Left ventricle myocardium inferior (tissue), 1 donor: ENCODE data around the gene TARDBP. TPM values are rescaled to one million over a fixed set of nuclear protein-coding genes. Genes with fewer than 3 reads are reported as not detected.

Experiments used
- DNase-seq: peaks from one replicate; pipeline ENCODE4 v3.0.0-alpha.2; 2020
- H3K27ac ChIP-seq: fragments of 200-600 bp; replicated peaks from 2 replicates; pipeline ENCODE4 v1.8.0; 2021
- H3K27me3 ChIP-seq: fragments of 200-600 bp; 2 replicates; pipeline ENCODE4 v1.8.0; 2021; ENCODE audit warnings: low read depth
- H3K36me3 ChIP-seq: fragments of 200-600 bp; 2 replicates; pipeline ENCODE4 v1.8.0; 2021
- H3K4me1 ChIP-seq: fragments of 200-600 bp; 2 replicates; pipeline ENCODE4 v1.8.0; 2021
- H3K4me3 ChIP-seq: fragments of 200-600 bp; 2 replicates; pipeline ENCODE4 v1.8.0; 2021; ENCODE audit warnings: mild to moderate bottlenecking, moderate library complexity
- H3K9me3 ChIP-seq: fragments of 200-600 bp; replicated peaks from 2 replicates; pipeline ENCODE4 v1.8.0; 2021
- intact Hi-C: fragments of 100-400 bp; cut with micrococcal nuclease; formaldehyde crosslinking; loops from one replicate; pipeline ENCODE4 v1.11.0; 2022
- total RNA-seq: library from RNA; stranded (reverse); fragmentation: NEBNext Ultra II Directional; extraction: Animal tissue kit (Norgen Biotek cat#: 25700); gene quantifications from one replicate; pipeline ENCODE4 v1.2.1, GENCODE V29; 2021
- TF ChIP-seq, protein P1 (sequence below): fragments of 200-600 bp; IDR thresholded peaks from 2 replicates; pipeline ENCODE4 v1.8.0; 2021; ENCODE audit warnings: antibody characterized with exemption, mild to moderate bottlenecking, borderline replicate concordance
- donor health status: DM: no; HTN: yes; CAD: no; lungs with severe emphysema.

Gene TARDBP
- total RNA-seq, 1 donor from 2014 or later = 95.5 TPM

DNA sequence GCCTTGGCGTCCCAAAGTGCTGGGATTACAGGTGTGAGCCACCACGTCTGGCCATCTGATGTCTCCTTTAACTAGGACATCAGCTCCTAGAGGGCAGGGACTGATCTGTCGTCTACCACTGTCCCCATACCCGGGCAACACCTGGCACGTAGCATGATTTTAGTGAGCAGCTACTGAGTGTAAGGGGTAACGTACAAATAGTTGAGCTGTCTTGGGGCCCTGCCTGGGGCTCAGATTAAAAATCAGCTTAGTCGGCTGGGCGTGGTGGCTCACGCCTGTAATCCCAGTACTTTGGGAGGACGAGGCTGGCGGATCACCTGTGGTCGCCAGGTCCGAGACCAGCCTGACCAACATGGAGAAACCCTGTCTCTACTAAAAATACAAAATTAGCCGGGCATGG is 45.6 kb downstream of the TARDBP start:
- intact Hi-C loops = no loop called here
- H3K36me3 ChIP-seq = peaks cover 30% of the 10 kb centered on the region
- DNase-seq = no peak
- no peaks in the 10 kb centered on the region for H3K9me3 ChIP-seq
- peaks cover 31% of the 10 kb centered on the region for H3K4me1 ChIP-seq
- peaks cover 2% of the 10 kb centered on the region for H3K27me3 ChIP-seq
- H3K4me3 ChIP-seq = no peak overlapping the region
- H3K27ac ChIP-seq = no peak overlapping the region
- TF ChIP-seq, protein P1, sequence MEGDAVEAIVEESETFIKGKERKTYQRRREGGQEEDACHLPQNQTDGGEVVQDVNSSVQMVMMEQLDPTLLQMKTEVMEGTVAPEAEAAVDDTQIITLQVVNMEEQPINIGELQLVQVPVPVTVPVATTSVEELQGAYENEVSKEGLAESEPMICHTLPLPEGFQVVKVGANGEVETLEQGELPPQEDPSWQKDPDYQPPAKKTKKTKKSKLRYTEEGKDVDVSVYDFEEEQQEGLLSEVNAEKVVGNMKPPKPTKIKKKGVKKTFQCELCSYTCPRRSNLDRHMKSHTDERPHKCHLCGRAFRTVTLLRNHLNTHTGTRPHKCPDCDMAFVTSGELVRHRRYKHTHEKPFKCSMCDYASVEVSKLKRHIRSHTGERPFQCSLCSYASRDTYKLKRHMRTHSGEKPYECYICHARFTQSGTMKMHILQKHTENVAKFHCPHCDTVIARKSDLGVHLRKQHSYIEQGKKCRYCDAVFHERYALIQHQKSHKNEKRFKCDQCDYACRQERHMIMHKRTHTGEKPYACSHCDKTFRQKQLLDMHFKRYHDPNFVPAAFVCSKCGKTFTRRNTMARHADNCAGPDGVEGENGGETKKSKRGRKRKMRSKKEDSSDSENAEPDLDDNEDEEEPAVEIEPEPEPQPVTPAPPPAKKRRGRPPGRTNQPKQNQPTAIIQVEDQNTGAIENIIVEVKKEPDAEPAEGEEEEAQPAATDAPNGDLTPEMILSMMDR = no peak

- Histone ChIP-seq H3K4me1 (peaks cover 30% of the 10 kb centered on the region), H3K27me3 (no peaks in the 10 kb centered on the region), H3K4me3 (peak overlapping the region; percentile 98), H3K27ac (no peak overlapping the region), H3K9me3 (no peaks in the 10 kb centered on the region), H3K36me3 (peaks cover 30% of the 10 kb centered on the region)
- TF ChIP-seq, protein P1 = no peak
- DNase-seq = no peak
- intact Hi-C loops = no loop called here
Observed at GRCh38 chr1:11058595-11059154, 46.2 kb downstream of the TARDBP start.

- Histone ChIP-seq H3K27ac (peak overlapping the region; percentile 64), H3K4me1 (peaks cover 30% of the 10 kb centered on the region), H3K36me3 (peaks cover 31% of the 10 kb centered on the region), H3K4me3 (peak overlapping the region; percentile 98), H3K27me3 (no peaks in the 10 kb centered on the region), H3K9me3 (no peaks in the 10 kb centered on the region)
- TF ChIP-seq, protein P1 = no peak
- intact Hi-C loops = no loop called here
- DNase-seq = peak; percentile 24
Observed at GRCh38 chr1:11059155-11059967, 46.9 kb downstream of the TARDBP start.

DNA sequence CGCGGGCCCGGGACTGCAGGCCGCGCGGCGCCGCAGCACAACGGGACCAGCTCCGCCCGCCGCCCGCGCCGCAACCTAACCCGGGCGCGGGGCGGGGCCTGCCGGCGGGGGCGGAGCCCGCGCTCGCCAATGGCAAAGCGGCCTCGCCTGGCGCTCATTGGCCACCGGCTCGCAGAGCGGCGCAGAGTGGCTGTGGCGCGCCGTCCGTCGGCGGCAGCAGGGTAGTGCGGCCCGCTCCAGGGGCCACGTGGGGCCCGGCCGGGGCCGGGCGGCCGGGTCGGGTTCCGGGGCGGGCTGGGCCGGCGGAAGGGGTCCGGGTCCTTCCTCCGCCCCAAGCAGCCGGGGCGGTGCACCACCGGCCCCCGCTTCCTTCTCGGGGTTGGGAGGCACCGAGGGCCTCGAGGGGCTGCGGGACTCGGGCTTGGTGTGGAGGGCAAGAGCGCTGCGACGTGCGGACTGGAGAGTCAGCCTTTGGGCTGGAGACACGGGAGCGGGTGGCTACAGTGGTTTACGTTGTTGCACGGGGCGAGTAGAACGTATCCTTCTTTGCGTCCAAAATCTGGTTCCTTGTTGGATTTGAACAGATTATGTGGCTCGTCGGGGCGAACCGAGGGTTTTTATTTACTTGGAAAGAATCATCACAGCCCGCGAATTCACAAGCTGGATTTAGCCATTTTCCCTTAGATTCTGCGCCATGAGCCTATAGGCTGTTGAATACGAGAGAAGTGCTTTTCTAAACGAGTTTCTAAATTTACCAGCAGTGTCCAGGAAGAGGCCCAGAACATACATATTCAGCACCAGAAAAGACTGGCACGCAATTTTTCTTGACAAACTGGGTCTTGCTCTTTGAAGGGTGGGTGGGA is 47.7 kb downstream of the TARDBP start, which contains the start of gene SRM:
SRM (minus strand) TSS at position 51 of the 863 bp plus-strand sequence. CDS start 75 bp downstream, outside the sequence.
- H3K4me3 ChIP-seq = peak within 1 kb of the TSS; percentile 98
- TF ChIP-seq, protein P1 = peak; percentile 82
- H3K36me3 ChIP-seq = peaks cover 30% of the 10 kb centered on the region

DNA sequence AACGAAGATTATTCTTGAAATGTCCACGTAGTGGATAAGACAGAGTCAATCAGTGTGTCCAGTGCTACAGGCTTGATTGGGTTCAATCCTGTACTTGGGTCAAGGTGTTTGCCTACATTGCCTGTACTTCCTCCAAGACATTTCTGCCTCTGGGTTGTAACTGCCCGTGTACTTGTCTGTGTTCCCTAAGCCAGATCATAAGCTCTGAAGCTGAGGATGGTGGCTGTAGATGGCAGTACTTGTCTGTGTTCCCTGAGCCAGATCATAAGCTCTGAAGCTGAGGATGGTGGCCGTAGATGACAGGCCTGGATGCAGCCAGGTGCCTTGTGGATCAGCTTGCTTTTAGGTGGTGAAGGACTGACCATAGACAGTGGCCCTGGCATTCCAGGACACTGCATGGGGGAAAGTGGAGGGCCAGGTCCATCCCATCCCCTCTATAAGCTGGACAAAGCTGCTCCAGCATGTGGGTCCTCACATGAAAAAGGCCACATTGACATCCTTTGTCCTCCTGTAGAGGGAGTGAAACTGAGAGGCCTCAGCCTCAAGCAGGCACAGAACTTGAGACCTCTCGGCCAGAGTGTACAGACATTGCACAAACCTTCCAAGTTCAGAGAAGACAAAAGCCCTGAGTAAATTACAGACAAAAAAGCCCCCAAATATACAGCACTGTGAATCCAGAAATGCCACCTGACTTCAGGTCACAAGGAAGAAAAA is 49.4 kb downstream of the TARDBP start:
- no peak overlapping the region for H3K4me3 ChIP-seq
- H3K4me1 ChIP-seq = peaks cover 30% of the 10 kb centered on the region
- DNase-seq = no peak
- peaks cover 31% of the 10 kb centered on the region for H3K36me3 ChIP-seq
- intact Hi-C loops = no loop called here
- H3K9me3 ChIP-seq = peaks cover 5% of the 10 kb centered on the region
- no peaks in the 10 kb centered on the region for H3K27me3 ChIP-seq
- no peak overlapping the region for H3K27ac ChIP-seq
- TF ChIP-seq, protein P1 = no peak

More for the DNA sequence above, 47.7 kb downstream of the TARDBP start, which contains the start of gene SRM:
- H3K27me3 ChIP-seq = no peaks in the 10 kb centered on the region
- peaks cover 3% of the 10 kb centered on the region for H3K9me3 ChIP-seq
- H3K4me1 ChIP-seq = peaks cover 30% of the 10 kb centered on the region
- H3K27ac ChIP-seq = peak within 1 kb of the TSS; percentile 84
- intact Hi-C loops = no loop called here
- peak; percentile 91 for DNase-seq
